DMS114 treated with DMSO at 0.1 percent for 48 hours (cell line): ENCODE measurements around the gene POLDIP2.

Experiments
- DNase-seq: peaks from one replicate; lab custom pipeline; 2025; ENCODE audit not compliant: unreplicated experiment; lab: John Stamatoyannopoulos, UW

Gene POLDIP2

DNA sequence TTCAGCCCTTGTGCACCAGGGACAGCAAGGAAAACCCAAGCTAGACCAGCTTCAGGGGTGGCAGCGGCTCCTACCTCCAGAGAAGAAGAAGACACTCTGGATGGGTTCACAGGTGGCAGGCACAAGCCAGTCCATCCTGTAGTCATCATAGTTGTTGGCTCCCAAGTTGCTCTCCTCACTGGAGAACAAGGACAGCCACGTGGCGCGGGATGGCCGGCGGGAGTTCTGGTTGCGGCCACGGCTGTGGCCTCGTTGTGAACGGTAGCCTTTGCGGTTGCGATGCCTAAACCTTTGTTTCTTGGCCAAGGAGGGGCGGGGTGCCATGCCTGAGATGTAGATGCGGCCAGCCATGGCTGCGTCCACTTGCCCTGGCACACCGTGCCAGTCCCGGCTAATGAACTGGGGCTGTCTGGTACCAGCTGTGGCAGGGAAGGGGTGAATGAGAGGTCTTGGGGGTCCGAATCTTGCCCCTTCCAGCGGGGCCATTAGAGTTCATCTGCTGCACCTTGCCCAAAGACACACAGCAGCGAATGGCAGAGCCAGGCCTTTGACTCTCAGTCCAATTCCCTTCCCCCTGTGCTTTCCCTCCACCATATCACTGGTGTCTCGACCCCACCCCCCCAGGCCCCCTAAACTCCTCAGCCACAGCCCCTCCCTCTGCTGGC, 10.4 kb upstream of the POLDIP2 start:
- DNase-seq: no peak

DNA sequence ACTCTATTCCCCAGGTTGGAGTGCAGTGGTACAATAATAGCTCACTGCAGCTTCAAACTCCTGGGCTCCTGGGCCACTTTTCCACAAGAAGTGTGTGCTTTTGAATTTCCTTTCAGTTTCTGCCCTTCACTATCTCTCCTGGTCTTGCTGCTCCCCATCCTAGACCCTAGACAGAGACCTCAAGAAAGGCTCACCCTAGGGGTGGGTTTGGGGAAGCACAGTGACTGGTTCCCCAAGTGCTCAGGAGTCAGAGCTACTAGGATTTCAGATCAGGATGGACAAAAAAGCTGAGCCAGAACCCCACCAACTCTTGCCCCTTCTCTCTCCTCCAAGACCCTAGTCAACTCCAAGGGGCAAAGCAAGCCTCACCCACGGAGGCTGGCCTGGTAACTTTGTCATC, 9.3 kb upstream of the POLDIP2 start:
- DNase-seq: no peak

DNA sequence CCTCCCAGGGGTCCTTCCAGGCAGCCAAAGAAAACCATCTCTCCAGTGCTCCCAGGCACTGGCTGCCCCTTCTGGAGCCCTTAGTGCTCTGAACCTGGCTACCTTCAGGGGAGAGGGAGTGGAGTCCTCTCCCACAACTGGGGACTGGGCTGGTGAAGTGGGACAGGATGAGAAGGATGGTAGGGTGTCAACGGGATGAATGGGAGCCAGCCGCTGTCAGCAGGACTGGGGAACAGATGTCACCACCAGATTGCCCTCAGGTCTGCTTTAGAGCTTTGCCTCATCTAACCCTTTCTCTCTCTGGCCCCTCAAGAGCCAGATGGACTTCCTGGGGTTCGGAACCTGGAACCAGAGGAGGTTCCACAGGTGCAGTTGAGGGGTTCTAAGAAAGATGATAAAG, 8.2 kb upstream of the POLDIP2 start:
- no peak for DNase-seq

DNA sequence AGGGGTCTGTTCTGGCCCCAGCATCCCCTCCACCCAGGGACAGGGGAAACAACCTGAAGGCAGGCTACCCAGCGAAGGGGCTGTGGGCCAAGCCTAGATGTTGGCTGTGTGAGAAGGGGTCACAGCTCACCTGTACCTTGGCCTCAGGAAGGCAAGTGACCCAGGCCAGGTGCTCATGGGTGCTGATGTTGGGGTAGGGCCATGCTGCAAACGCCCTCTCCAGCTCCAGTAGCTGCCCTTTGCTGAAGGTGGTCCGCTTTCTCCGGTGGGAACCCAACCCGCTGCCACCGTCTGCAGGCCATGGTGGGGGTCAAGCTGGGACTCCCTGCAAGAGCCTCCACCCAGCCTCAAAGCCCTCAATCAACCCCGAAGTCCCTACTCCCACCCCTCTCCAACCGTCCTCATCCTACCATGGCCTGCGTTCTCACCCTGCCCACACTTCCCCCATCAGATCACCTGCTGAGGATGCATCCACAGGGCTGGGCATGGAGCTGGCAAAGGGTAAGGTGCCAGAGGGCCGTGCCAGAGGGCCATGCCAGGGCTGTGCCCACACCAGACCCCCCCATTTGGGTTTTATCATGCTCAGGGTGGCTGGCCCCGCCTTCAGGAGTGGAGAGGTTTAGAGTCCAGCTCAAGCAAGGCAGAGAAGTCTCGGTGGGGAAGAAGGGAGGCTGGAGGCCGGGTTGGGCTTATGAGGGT, 7.5 kb upstream of the POLDIP2 start, which contains the start of gene SEBOX:
SEBOX (minus strand) TSS at position 535 of the 699 bp plus-strand sequence; CDS start at position 487, 48 bp downstream.
- no peak for DNase-seq

DNA sequence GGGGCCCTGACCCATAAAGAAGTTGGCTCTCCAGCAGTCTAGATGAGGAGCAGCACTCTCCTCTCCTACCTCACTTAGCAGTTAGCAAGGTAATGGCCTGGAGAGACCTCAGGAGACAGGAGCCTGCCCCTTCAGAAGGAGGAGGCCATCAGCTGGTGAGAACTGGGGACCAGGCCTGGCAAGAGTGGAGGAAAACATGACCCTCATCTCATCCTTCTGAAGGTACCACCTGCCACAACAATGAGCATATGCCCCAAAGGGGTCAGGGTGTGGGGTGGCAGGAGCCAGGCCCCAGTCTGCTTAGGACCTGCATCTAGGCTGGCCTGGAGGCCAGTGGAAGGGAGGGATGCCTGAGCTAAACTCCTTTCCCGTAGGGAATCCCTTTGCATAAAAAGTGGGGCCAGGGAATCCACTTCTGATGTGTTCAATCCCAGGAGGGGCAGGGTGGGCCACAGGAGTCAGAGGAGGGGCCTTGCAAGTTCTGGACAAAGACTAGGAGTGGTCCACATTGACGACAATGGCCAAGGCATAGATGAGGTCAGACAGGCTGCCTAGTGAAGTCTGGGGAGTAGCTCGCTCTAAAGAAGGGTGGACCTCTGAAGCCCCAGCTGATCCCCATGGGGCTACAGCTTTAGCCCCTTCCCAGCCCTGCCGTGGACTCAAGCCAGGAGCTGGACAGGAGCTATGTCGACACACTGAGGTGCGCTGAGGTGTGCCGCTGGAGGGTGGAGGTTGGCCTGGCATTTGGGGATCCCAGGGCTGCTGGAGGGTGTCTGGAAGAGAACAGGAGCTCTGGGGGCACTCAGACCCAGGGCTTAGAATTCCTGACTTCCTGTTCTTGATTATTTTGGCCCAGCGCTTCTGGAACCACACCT, 6.7 kb upstream of the POLDIP2 start:
- DNase-seq: no peak

DNA sequence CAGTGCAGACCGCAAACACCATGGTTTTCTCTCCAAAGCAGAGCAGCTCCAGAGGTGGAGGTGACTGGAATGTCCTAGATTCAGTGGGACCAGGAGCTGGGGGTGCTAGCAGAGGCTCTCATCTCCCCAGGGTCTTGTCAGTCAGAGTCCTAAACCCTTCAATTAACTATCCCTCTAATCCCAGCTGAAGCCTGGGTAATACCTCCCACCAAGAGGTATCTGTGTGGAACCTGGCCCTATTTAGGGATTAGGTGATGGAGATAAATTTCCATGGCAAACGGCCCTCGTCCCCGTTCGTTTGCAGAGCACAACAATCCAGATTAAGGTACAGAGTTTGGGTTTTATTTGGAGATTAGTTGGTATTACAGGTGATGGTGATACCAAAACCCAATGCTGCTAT, 5.9 kb upstream of the POLDIP2 start:
- DNase-seq: no peak

DNA sequence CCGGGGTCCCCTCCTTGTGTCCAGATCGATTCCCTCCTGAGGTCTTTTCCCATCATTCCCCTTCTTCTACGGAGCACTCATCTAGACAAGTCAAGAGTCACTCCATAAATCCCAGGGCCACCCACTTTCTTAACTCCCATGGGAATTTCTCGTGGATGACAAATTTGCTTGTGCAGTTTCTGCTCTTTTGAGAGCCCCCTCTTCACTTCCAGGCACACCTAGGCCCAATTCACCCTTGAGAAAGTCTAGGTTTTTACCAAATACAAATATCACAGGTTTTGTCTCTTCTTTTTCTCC, 522 bp upstream of the POLDIP2 start:
- DNase-seq: no peak

DNA sequence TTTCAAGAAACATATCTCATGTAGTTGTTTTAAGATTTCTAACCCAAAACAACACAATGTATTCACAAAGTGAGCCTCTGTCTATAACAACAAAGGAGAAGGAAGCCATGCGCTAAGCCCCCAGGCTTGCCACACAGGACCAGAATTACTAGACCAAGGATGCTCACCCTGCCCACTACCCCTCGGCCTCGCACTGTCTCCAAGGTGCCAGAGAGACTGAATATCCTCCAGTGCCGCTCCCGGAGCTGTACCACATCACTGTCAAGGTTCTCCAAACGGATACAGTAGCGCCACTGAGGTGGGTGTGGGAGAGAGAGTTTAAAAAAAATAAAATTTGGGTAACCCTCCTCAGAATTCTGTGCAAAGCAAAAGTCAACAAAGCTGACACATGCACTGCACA, 7.1 kb downstream of the POLDIP2 start:
- no peak for DNase-seq

DNA sequence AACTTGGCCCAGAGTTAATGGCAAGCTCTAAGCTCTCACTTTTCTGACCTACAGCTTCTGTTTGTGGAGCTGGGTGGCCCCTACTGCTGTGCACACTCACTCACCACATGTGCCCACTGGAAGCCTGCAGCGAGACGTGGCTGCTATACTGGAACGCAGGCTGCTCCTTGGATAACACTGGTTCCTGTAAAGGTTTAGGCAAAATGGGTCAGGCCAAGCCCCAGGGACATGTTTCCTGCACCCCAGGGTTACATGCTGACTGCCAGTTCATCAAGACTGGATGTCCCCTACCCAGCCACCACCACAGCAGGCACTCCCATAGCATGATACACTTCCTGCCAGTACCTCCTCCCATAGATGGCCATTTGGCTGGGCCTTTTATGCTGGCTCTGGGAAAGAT, 8.3 kb downstream of the POLDIP2 start:
- no peak for DNase-seq

DNA sequence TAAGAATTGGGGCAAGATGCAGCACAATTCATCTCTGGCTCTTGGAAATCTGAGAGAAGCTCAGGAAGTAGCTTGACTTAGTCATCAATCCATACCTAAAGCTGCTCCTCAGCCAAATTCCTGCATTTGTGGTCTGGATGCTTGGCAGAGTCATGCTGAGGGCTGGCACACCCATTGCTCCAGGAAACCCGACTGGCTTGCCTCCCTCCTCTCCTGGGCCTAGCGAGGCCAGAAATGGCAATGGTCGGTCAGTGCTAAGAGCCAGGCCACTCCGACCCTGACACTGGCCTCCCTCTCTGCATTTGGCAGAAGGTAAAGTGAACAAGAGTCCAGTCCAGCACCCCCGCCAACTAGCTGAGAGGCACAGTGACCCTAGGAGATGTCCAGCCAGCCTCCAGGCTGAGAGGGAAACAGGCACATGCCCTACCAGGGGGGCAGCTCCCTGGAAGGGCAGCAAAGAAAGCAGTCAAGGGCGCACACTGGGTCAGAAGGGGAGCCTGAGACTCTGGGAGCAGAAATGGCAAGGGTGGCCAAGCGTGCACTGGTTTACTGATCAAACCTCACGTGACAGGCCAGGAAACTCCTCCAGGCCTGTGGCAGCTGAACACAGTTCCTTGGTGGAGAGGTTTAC, 10.0 kb downstream of the POLDIP2 start:
- no peak for DNase-seq

DNA sequence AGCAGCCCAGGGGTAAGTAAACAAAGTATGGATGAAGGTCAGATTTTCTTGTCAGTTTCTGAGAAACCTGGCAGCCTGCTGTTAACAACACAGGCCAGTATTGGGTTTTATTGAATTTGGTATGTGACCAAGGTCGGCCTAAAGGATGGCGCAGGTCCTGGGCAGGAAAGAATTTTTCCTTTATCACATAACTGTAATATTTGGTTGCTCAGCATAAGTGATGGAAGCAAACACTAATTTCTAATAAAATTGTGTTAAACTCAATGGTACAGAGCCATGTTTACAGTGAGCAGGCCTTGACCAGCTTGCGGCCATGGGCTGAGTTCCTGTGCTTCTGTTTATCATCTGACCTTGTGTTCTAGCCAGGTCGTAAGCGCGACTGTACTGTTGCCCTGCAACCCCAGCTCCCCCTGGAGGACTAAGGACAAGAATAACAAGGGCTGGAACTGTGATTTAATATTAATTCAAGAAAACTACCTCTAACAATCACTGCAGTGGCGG, 10.5 kb downstream of the POLDIP2 start:
- no peak for DNase-seq

DNA sequence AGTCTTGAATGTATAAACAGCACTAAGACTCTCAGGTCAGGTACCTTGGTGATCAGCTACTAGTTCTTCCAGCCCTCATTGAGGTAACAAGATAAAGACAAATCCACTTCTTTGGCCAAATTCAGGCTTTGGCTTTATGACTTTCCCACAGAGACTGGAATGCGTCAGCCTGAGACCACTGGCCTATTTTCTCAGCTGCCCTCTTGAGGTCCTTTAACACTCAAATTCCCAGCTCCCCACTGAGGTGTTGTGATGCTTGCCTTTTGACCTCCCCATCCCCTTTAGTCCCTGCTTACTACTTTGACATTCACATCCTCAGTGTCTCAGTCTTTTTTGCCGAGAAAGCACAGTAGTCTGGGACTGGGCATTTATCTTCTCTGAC, 11.1 kb downstream of the POLDIP2 start:
- no peak for DNase-seq

DNA sequence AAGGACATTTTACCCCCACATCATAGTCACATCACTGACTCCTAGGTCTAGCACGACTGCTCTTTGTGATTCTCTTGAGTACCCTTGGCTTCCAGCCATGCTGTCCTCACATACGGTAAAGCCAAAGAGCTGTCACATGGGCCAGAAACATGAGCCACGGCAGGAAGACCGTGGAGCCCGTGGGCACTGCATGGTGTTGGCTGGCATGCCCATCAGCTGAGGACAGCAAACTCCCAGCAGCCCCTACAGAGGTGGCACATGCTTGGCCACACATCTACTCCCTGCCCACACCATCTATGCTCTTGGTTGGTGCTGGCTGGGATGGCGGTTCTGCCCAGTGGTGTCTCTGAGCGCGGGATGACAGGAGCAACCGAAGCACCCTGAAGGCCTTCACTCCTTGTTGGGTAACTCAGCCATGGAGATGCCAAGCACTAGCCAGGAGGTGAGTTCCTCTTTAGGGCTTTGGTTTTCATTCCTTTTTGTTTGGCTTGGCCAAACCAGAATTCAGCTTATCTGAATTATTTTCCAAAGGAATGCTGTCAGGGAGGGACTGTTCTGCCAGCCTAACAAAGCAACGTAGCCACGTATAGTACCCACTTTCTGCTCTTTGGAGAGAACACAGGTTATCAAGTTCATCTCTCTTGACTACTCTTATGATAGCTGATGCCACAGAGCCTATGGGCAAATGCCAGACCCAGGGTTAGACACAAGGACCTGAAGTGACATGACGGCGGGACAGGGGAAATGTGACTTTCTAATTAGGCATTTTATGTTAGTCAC, 11.7 kb downstream of the POLDIP2 start:
- no peak for DNase-seq

DNA sequence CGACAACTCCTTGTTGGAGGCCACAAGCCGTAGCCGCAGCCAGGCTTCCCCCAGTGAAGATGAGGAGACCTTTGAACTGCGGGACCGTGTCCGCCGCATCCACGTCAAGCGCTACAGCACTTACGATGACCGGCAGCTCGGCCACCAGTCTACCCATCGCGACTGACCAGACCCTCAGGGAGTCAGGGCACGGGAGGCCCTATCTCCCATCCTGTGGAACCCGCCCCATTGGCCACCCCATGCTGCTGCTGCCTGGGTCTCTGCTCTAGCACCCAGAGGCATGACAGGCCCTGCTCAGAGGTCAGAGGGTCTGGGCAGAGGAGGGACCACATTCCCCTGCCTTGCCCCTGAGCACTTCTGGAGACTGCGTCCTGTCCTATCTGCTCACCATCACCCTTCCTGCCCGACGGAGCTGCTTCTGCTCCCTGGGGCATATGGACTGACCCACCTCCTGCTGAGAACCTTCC, 12.9 kb downstream of the POLDIP2 start:
- no peak for DNase-seq

DNA sequence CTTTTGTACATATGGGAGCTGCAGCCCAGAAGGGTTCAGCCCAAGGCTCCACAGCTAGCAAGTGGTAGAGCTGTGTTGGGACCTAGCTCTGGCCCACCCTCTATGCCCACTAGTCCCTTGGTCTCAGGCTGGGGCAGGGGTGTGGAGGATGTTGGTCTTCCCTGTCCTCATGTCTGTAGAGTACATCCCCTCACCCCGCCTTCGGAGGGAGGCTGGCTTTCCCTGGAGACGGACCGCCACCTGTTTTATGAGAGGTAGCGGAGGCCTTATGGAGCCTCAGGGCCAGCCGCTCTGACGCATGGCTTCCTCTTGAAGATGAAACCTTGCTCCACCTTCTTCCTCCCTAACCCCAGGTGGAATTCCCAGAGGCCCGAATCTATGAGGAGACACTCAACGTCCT, 13.3 kb downstream of the POLDIP2 start:
- DNase-seq: no peak

DNA sequence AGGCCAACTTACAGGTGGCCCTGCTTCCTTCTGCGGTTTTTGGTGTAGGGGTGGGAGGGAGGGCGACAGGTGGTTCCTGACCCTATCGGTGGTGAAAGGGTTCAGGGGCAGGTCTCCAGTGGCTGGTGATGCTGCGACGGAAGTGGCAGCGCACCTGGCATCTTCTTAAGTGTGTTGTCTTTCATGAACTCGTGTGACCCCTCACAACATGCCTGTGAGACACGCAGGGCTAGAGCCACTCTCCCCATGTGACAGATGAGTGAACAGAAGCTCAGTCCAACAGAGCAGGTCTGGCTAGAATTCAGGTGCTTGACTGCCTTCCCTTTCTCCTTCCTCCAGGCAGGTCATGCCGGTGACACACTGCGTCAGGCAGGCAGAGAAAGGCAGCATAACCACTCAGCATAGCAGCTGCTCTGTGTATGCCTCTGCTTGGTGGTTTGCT, 13.8 kb downstream of the POLDIP2 start:
- DNase-seq: no peak

DNA sequence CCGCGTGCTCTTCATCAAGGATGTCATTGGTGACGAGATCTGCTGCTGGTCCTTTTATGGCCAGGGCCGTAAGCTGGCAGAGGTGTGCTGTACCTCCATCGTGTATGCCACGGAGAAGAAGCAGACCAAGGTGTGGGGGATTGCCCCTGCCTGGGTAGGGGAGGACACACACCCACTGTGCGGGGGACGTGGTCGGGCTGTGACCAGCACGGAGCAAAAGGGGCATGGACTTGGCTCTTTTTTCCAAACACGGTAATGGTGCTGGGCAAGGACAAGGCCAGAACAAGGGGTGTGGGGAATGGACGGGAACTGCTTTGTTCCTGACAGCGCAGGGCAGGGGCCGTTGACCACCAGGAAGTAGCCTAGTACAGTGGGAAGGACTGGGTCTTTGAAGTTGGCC, 15.0 kb downstream of the POLDIP2 start:
- DNase-seq: no peak

DNA sequence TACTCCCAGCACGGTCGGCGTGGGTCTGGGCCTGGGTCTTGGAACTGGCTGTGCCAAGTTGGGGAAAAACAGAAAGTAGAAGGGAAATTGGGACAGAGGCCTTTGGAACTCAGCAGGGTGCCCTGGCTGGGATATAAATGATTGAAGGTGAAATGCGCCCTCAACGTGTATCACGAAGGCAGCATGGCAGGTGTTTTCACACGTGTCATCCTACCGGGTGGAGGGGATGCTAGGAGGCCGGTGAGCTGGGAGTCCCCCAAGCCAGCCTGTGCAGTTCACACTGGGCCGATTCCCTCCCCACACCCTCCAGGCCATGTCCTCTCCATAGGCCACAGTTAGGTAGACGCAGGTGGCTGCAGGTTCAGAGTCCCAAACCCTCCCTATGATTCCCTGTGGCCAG, 15.8 kb downstream of the POLDIP2 start:
- DNase-seq: no peak

DNA sequence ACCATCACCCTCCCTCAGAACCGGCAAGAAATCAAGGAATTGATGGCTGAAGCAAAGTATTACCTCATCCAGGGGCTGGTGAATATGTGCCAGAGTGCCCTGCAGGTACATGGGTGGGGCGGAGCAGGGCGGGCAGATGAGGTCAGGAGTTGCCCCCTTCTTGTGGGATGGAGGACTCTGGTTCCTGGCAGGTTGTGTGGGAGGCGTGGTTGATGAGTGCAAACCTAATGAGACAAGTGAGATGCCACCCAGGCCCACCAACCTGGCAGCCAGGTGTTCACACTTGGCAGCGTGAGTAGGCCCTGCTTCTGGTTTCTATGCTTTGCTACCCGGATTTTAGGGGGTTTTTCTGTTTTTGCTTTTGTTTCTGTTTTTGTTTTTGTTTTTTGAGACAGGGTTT, 17.0 kb downstream of the POLDIP2 start:
- DNase-seq: no peak

DNA sequence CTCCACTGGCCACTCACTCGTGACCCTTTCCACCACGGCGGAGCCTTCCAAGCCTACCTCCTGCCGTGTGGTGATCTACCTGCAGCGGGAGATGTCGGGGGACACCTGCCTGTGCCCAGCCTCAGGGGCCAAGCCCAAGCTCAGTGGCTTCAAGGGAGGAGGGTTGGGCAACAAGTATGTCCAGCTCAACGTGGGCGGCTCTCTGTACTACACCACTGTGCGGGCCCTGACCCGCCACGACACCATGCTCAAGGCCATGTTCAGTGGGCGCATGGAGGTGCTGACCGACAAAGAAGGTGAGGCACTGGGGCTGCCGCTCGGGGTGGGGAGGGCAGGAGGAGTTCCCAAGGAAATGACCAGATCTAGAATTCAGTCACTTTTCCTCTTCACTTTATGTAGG, 17.9 kb downstream of the POLDIP2 start:
- no peak for DNase-seq
